HEK293 (cell line): ENCODE data around the gene DYTN.

Experiments
- CTCF ChIA-PET: fragments of 350-600 bp; formaldehyde crosslinking; extraction: SDS; loops from one replicate; lab custom pipeline; 2021; ENCODE audit warnings: antibody characterized with exemption; lab: Yijun Ruan, JAX
- POLR2A ChIA-PET: fragments of 300-600 bp; formaldehyde crosslinking; extraction: SDS; loops from one replicate; lab custom pipeline; 2020; ENCODE audit warnings: antibody characterized with exemption, inconsistent platforms; lab: Yijun Ruan, JAX
- H3K27ac ChIP-seq: fragments of 200-500 bp; sonication (Bioruptor generic); 2 replicates; pipeline ENCODE4 v1.5.1; 2014; ENCODE audit warnings: low read depth, low read length, control low read depth, inconsistent platforms; ENCODE audit errors: extremely low read depth
- H3K36me3 ChIP-seq, 2 experiments: fragments of 200-500 bp in 1 of 2; sonication (Bioruptor generic) in 1 of 2; 1 replicate in 1 of 2; 2 replicates in 1 of 2; pipeline ENCODE4 v1.5.1; 2014 to 2017; ENCODE audit warnings: inconsistent platforms in 2 of 2, low read length in 2 of 2; ENCODE audit not compliant: control insufficient read depth in 2 of 2, insufficient read depth in 1 of 2
- H3K4me1 ChIP-seq: fragments of 200-500 bp; sonication (Bioruptor generic); 2 replicates; pipeline ENCODE4 v1.5.1; 2014; ENCODE audit warnings: mild to moderate bottlenecking, low read length, inconsistent platforms; ENCODE audit not compliant: control insufficient read depth, insufficient read depth
- H3K4me3 ChIP-seq: 2 replicates; pipeline ENCODE4 v1.5.1; 2011; ENCODE audit warnings: low read depth, mild to moderate bottlenecking, control low read depth, low read length, moderate library complexity
- H3K9me3 ChIP-seq: fragments of 200-500 bp; sonication (Bioruptor generic); 2 replicates; pipeline ENCODE4 v1.5.1; 2014; ENCODE audit warnings: low read depth, low read length, inconsistent platforms; ENCODE audit not compliant: control insufficient read depth, insufficient read depth
- CTCF ChIP-seq: fragments of 450-650 bp; formaldehyde crosslinking; IDR thresholded peaks from 2 replicates; pipeline ENCODE4 v1.5.1; 2016; ENCODE audit warnings: missing biosample characterization, missing genetic modification characterization
- GFI1B ChIP-seq: fragments of 450-650 bp; formaldehyde crosslinking; IDR thresholded peaks from 2 replicates; pipeline ENCODE4 v1.5.1; 2016; ENCODE audit warnings: missing biosample characterization, missing genetic modification characterization
- GLI2 ChIP-seq: fragments of 450-650 bp; formaldehyde crosslinking; IDR thresholded peaks from 2 replicates; pipeline ENCODE4; 2017; ENCODE audit warnings: missing biosample characterization, missing genetic modification characterization, low read depth, borderline replicate concordance
- INSM2 ChIP-seq: fragments of 450-650 bp; formaldehyde crosslinking; IDR thresholded peaks from 2 replicates; pipeline ENCODE4 v1.5.1; 2016; ENCODE audit warnings: missing biosample characterization, missing genetic modification characterization
- KLF1 ChIP-seq: fragments of 450-650 bp; formaldehyde crosslinking; IDR thresholded peaks from 2 replicates; pipeline ENCODE4 v1.5.1; 2016; ENCODE audit warnings: missing biosample characterization, missing genetic modification characterization
- KLF10 ChIP-seq: fragments of 450-650 bp; IDR thresholded peaks from 2 replicates; pipeline ENCODE4 v1.5.1; 2018; ENCODE audit warnings: missing biosample characterization, mild to moderate bottlenecking, missing genetic modification characterization
- PRDM2 ChIP-seq: fragments of 450-650 bp; formaldehyde crosslinking; IDR thresholded peaks from 2 replicates; pipeline ENCODE4 v1.5.1; 2016; ENCODE audit warnings: missing biosample characterization, missing genetic modification characterization, borderline replicate concordance
- REPIN1 ChIP-seq: fragments of 450-650 bp; formaldehyde crosslinking; IDR thresholded peaks from 2 replicates; pipeline ENCODE4 v1.5.1; 2017; ENCODE audit warnings: missing biosample characterization, missing genetic modification characterization, low read depth
- SP2 ChIP-seq: fragments of 450-650 bp; formaldehyde crosslinking; IDR thresholded peaks from 2 replicates; pipeline ENCODE4 v1.5.1; 2016; ENCODE audit warnings: missing biosample characterization, missing genetic modification characterization
- ZBTB10 ChIP-seq: fragments of 450-650 bp; formaldehyde crosslinking; IDR thresholded peaks from 2 replicates; pipeline ENCODE4 v1.5.1; 2016; ENCODE audit warnings: missing biosample characterization, missing genetic modification characterization
- ZBTB26 ChIP-seq: fragments of 450-650 bp; formaldehyde crosslinking; optimal IDR thresholded peaks from 2 replicates; pipeline ENCODE3; 2016; ENCODE audit warnings: missing biosample characterization, mild to moderate bottlenecking, missing genetic modification characterization
- ZNF16 ChIP-seq: fragments of 450-650 bp; formaldehyde crosslinking; IDR thresholded peaks from 2 replicates; pipeline ENCODE4 v1.5.1; 2016; ENCODE audit warnings: low read depth, missing biosample characterization, missing genetic modification characterization
- ZNF169 ChIP-seq: fragments of 450-650 bp; formaldehyde crosslinking; IDR thresholded peaks from 2 replicates; pipeline ENCODE4 v1.5.1; 2016; ENCODE audit warnings: missing biosample characterization, missing genetic modification characterization
- ZNF175 ChIP-seq: fragments of 450-650 bp; formaldehyde crosslinking; IDR thresholded peaks from 2 replicates; pipeline ENCODE4 v1.5.1; 2016; ENCODE audit warnings: missing biosample characterization, missing genetic modification characterization
- ZNF2 ChIP-seq: fragments of 450-650 bp; formaldehyde crosslinking; IDR thresholded peaks from 2 replicates; pipeline ENCODE4 v1.5.1; 2016; ENCODE audit warnings: missing biosample characterization, missing genetic modification characterization
- ZNF514 ChIP-seq: fragments of 450-650 bp; formaldehyde crosslinking; IDR thresholded peaks from 2 replicates; pipeline ENCODE4 v1.5.1; 2016; ENCODE audit warnings: missing biosample characterization, missing genetic modification characterization
- ZNF518A ChIP-seq: fragments of 450-650 bp; formaldehyde crosslinking; conservative IDR thresholded peaks from 2 replicates; pipeline ENCODE4 v1.5.1; 2016; ENCODE audit warnings: low read depth, missing biosample characterization, missing genetic modification characterization

The DYTN gene

GRCh38 chr2:206603243-206603642, 115.0 kb downstream of the DYTN start:
- H3K27ac ChIP-seq, result no peak overlapping the region
- POLR2A ChIA-PET, result no interaction called here
- CTCF ChIA-PET, result interaction anchor here (0.6 to 0.7 kb wide), 2 partner anchors 11 to 80 kb away, joined by 4 to 6 read pairs; no protein-coding TSS in a partner anchor
- no peaks in the 10 kb centered on the region for H3K9me3 ChIP-seq
- no peaks in the 10 kb centered on the region; a peak in 1 of 3 replicates for H3K36me3 ChIP-seq
- no peak overlapping the region for H3K4me3 ChIP-seq
- H3K4me1 ChIP-seq, result no peaks in the 10 kb centered on the region
- TF ChIP-seq ZNF175, result no peak
- no peak for TF ChIP-seq ZNF2 (tag by site-specific recombination)
- no peak for TF ChIP-seq ZBTB26 (tag by site-specific recombination)
- TF ChIP-seq ZNF16, result no peak
- no peak for TF ChIP-seq ZNF169 (tag by site-specific recombination)
- TF ChIP-seq ZBTB10, result no peak
- no peak for TF ChIP-seq ZNF514 (tag by site-specific recombination)
- TF ChIP-seq KLF10 (tag by site-specific recombination), result no peak
- no peak for TF ChIP-seq KLF1
- no peak for TF ChIP-seq ZNF518A (tag by site-specific recombination)
- TF ChIP-seq CTCF (tag by site-specific recombination), result no peak
- TF ChIP-seq PRDM2 (tag by site-specific recombination), result no peak
- TF ChIP-seq GLI2 (tag by site-specific recombination), result no peak
- no peak for TF ChIP-seq REPIN1 (tag by site-specific recombination)
- no peak for TF ChIP-seq GFI1B (tag by site-specific recombination)
- TF ChIP-seq SP2, result no peak
- TF ChIP-seq INSM2, result no peak
